Heart right ventricle (tissue), 16 donors: ENCODE data around the gene PRRT1B. TPM values are rescaled to one million over a fixed set of nuclear protein-coding genes. Genes with fewer than 3 reads are reported as not detected.

Source experiments
- ATAC-seq, 8 donors: fragments of 200-7000 bp; cut with Tn5 transposase; one replicate each; pipeline ENCODE4 v1.9.1; 2020; ENCODE audit warnings: mild to moderate bottlenecking in 8 of 8, moderate library complexity in 8 of 8, moderate number of reproducible peaks in 1 of 8
- DNase-seq, 2 donors: peaks; one replicate each; pipeline ENCODE4 v3.0.0-alpha.2; 2020
- H3K27ac ChIP-seq, 10 donors: fragments of 200-600 bp; sonication (generic) in 2 of 10; one replicate each; pipeline versions ENCODE4 v1.5.0 to v1.8.0; 2020 to 2022; ENCODE audit warnings: mild to moderate bottlenecking in 3 of 10
- H3K27me3 ChIP-seq, 7 donors: fragments of 200-600 bp; one replicate each; pipeline ENCODE4 v1.8.0; 2021 to 2022; ENCODE audit warnings: mild to moderate bottlenecking in 2 of 7
- H3K36me3 ChIP-seq, 9 donors: fragments of 200-600 bp; sonication (generic) in 1 of 9; one replicate each; pipeline versions ENCODE4 v1.5.0 to v1.8.0; 2020 to 2022; ENCODE audit warnings: mild to moderate bottlenecking in 2 of 9
- H3K4me1 ChIP-seq, 9 donors: fragments of 200-600 bp; sonication (generic) in 1 of 9; one replicate each; pipeline versions ENCODE4 v1.5.0 to v1.8.0; 2020 to 2022; ENCODE audit warnings: mild to moderate bottlenecking in 4 of 9
- H3K4me3 ChIP-seq, 10 donors: fragments of 200-600 bp; sonication (generic) in 2 of 10; one replicate each; pipeline versions ENCODE4 v1.5.0 to v1.8.0; 2020 to 2022; ENCODE audit warnings: mild to moderate bottlenecking in 7 of 10, moderate library complexity in 2 of 10
- H3K9me3 ChIP-seq, 11 donors: fragments of 200-600 bp in 10 of 11; sonication (generic) in 2 of 11; one replicate each; pipeline versions ENCODE4 v1.5.0 to v1.8.0; 2013 to 2022; ENCODE audit warnings: mild to moderate bottlenecking in 2 of 11, control low read depth in 1 of 11, moderate library complexity in 1 of 11
- CTCF ChIP-seq, 9 donors: fragments of 200-600 bp; sonication (generic) in 2 of 9; IDR thresholded peaks; one replicate each; pipeline versions ENCODE4 v1.5.0 to v1.8.0; 2021 to 2022; ENCODE audit warnings: antibody characterized with exemption in 9 of 9, mild to moderate bottlenecking in 5 of 9, moderate library complexity in 1 of 9
- WGBS, 2 donors: extraction: QIAGEN DNeasy Blood & Tissue Kit; methylation state at CpG; one replicate each; pipeline ENCODE4 v1.1.7; 2013; ENCODE audit warnings: inconsistent platforms in 1 of 2; 5-methylcytosine and 5-hydroxymethylcytosine counted together
- intact Hi-C, 10 donors: fragments of 100-400 bp; cut with DNase I; formaldehyde crosslinking; loops; one replicate each; pipeline versions ENCODE4 v1.11.1 to v1.14.2; 2022
- polyA plus RNA-seq, 2 donors: library from polyadenylated mRNA; stranded (reverse); fragments of 200-250 nt; gene quantifications; one replicate each; pipeline ENCODE4 v1.2.3, GENCODE V29; 2013
- total RNA-seq, 10 donors: library from RNA; stranded (reverse); fragmentation: NEBNext Ultra II Directional in 3 of 10; extraction: Animal tissue kit (Norgen Biotek cat#: 25700) in 3 of 10; gene quantifications; one replicate each; pipeline versions ENCODE4 v1.2.1 to v1.2.4, GENCODE V29; 2021 to 2023
- donor health status: Arrhythmogenic right ventricular cardiomyopathy.
- donor health status: ischemic (EF 13 %, LVEDD 7.1; RV severe dilation, severe dysfunction).
- donor health status: healthy with polysubstance abuse.
- donor health status: DM: no; HTN: yes; CAD: no.
- donor health status: DM: no; HTN: no; CAD: no.
- donor health status: ischemic (EF 25% LVEDD 6.9; RV normal size, moderate dysfunction).
- donor health status: ischemic (EF 25% LVEDD 5.7; RV mildly dilated, moderate dysfunction).
- donor health status: healthy.
- donor health status: DM: yes; HTN: yes; CAD: no.
- donor health status: Ischemic cardiomyopathy.
- donor health status: ischemic (EF 35%, LVEDD 5.7; RV mildly dilated, moderate dysfunction).
- donor health status: nonischemic (EF 11% LVEDD 7.7; RV severe dilation, severe dysfunction).
- donor health status: DM: yes; HTN: yes; CAD: no.
- donor health status: PGD.
- donor health status: ischemic (EF 29% LVEDD 5.4; RV normal size, mild dysfunction).
- donor health status: nonischemic (EF 23%, LVEDD 6.1; RV moderate dilation, normal function).

PRRT1B gene
- total and polyA plus RNA-seq, 12 donors: not detected

- Histone ChIP-seq H3K4me3 (no peak overlapping the region), H3K27ac (no peak overlapping the region), H3K9me3 (peaks cover 0 to 17% (median under 1%) of the 10 kb centered on the region in 11 donors), H3K36me3 (peaks cover 0 to 49% (median 10%) of the 10 kb centered on the region in 9 donors), H3K4me1 (no peaks in the 10 kb centered on the region), H3K27me3 (no peaks in the 10 kb centered on the region)
- intact Hi-C loops: no loop called here
- WGBS, 2 donors: 97 to 98% methylated on average over 8 of the region's 8 CpGs
- no peak for DNase-seq
- peak in 3 of 8 donors; percentile 14 to 49 (median 30) for ATAC-seq
- no peak for TF ChIP-seq CTCF (IDR thresholded peaks at IDR 0.05)
Measured at GRCh38 chr9:131567910-131568309, 22.6 kb downstream of the PRRT1B start.

- peak in 1 of 8 donors; percentile 29 for ATAC-seq
- peaks cover 0 to 99% (median 33%) of the 10 kb centered on the region in 9 donors for H3K36me3 ChIP-seq
Measured at GRCh38 chr9:131574730-131575640, 29.7 kb downstream of the PRRT1B start.

GRCh38 chr9:131575946-131576853 is 30.9 kb downstream of the PRRT1B start:
- H3K4me1 ChIP-seq: peaks cover 0 to 29% (median 13%) of the 10 kb centered on the region in 9 donors

More at GRCh38 chr9:131574730-131575640, 29.7 kb downstream of the PRRT1B start:
- Histone ChIP-seq H3K4me1 (peaks cover 0 to 21% (median 9%) of the 10 kb centered on the region in 9 donors), H3K27ac (no peak overlapping the region), H3K9me3 (no peaks in the 10 kb centered on the region), H3K4me3 (no peak overlapping the region), H3K27me3 (no peaks in the 10 kb centered on the region)
- no peak for DNase-seq
- TF ChIP-seq CTCF (IDR thresholded peaks at IDR 0.05): no peak
- intact Hi-C loops: no loop called here
- 81 to 87% methylated on average over 17 of the region's 17 CpGs for WGBS, 2 donors

More at GRCh38 chr9:131575946-131576853, 30.9 kb downstream of the PRRT1B start:
- no peaks in the 10 kb centered on the region for H3K27me3 ChIP-seq
- peaks cover 0 to 99% (median 34%) of the 10 kb centered on the region in 9 donors for H3K36me3 ChIP-seq
- intact Hi-C loops: no loop called here
- H3K9me3 ChIP-seq: no peaks in the 10 kb centered on the region
- no peak overlapping the region for H3K4me3 ChIP-seq
- TF ChIP-seq CTCF (IDR thresholded peaks at IDR 0.05): no peak
- ATAC-seq (no peak), DNase-seq (no peak)
- 92 to 93% methylated on average over 23 of the region's 23 CpGs for WGBS, 2 donors
- no peak overlapping the region for H3K27ac ChIP-seq
